Liver (tissue), 9 donors: ENCODE results near the gene KRT81. TPM values are rescaled to one million over a fixed set of nuclear protein-coding genes. Genes with fewer than 3 reads are reported as not detected.

Experiments
- DNase-seq: peaks from one replicate; pipeline ENCODE4 v3.0.0-alpha.2; 2017; ENCODE audit warnings: low spot score
- H3K27ac ChIP-seq, 2 donors: one replicate each; pipeline ENCODE4 v1.7.0; 2013; ENCODE audit warnings: inconsistent platforms in 2 of 2, low read length in 2 of 2, control low read depth in 1 of 2, low read depth in 1 of 2, mild to moderate bottlenecking in 1 of 2
- H3K27me3 ChIP-seq, 4 donors: one replicate each; pipeline versions ENCODE4 v1.6.1 to v1.7.0; 2013; ENCODE audit warnings: low read length in 3 of 4, inconsistent platforms in 1 of 4, mild to moderate bottlenecking in 1 of 4, moderate library complexity in 1 of 4; ENCODE audit not compliant: control insufficient read depth in 4 of 4, insufficient read depth in 4 of 4
- H3K36me3 ChIP-seq, 4 donors: one replicate each; pipeline versions ENCODE4 v1.6.1 to v1.7.0; 2013; ENCODE audit warnings: low read length in 3 of 4, mild to moderate bottlenecking in 3 of 4, low read depth in 1 of 4, moderate library complexity in 1 of 4; ENCODE audit not compliant: control insufficient read depth in 4 of 4, insufficient read depth in 3 of 4
- H3K4me1 ChIP-seq, 4 donors: one replicate each; pipeline versions ENCODE4 v1.6.1 to v1.7.0; 2013; ENCODE audit warnings: low read length in 3 of 4, mild to moderate bottlenecking in 3 of 4, moderate library complexity in 1 of 4; ENCODE audit not compliant: control insufficient read depth in 4 of 4, insufficient read depth in 4 of 4
- H3K4me3 ChIP-seq, 3 donors: one replicate each; pipeline versions ENCODE4 v1.6.1 to v1.7.0; 2013; ENCODE audit warnings: low read length in 3 of 3, control low read depth in 1 of 3, low read depth in 1 of 3, mild to moderate bottlenecking in 1 of 3
- H3K9ac ChIP-seq, 2 donors: one replicate each; pipeline ENCODE4 v1.7.0; 2013; ENCODE audit warnings: low read length in 2 of 2, mild to moderate bottlenecking in 2 of 2, moderate library complexity in 2 of 2, control low read depth in 1 of 2, low read depth in 1 of 2
- H3K9me3 ChIP-seq, 4 donors: one replicate each; pipeline versions ENCODE4 v1.6.1 to v1.7.0; 2013; ENCODE audit warnings: low read length in 3 of 4; ENCODE audit not compliant: control insufficient read depth in 4 of 4
- ATF3 ChIP-seq: IDR thresholded peaks from 2 replicates; pipeline ENCODE4 v1.6.1; 2016; ENCODE audit warnings: antibody characterized with exemption
- CTCF ChIP-seq: fragments of 150-350 bp; IDR thresholded peaks from 2 replicates; pipeline ENCODE4 v1.5.1; 2017; ENCODE audit warnings: improper control_type of control experiment, low read depth, low read length; ENCODE audit not compliant: missing input control
- FOXA1 ChIP-seq: IDR thresholded peaks from 2 replicates; pipeline ENCODE4 v1.6.1; 2016; ENCODE audit warnings: antibody characterized with exemption
- FOXA2 ChIP-seq: IDR thresholded peaks from 2 replicates; pipeline ENCODE4 v1.6.1; 2016; ENCODE audit warnings: antibody characterized with exemption
- GABPA ChIP-seq, 2 donors: IDR thresholded peaks in 1 of 2; conservative IDR thresholded peaks in 1 of 2; 2 replicates each; pipeline ENCODE4 v1.6.1; 2016; ENCODE audit warnings: antibody characterized with exemption in 2 of 2, mild to moderate bottlenecking in 1 of 2, moderate library complexity in 1 of 2
- HNF4A ChIP-seq, 2 donors: conservative IDR thresholded peaks; 2 replicates each; pipeline ENCODE4 v1.6.1; 2016; ENCODE audit warnings: antibody characterized with exemption in 2 of 2, mild to moderate bottlenecking in 2 of 2
- HNF4G ChIP-seq: IDR thresholded peaks from 2 replicates; pipeline ENCODE4 v1.6.1; 2016; ENCODE audit warnings: antibody characterized with exemption
- JUND ChIP-seq, 2 donors: IDR thresholded peaks; 2 replicates each; pipeline ENCODE4 v1.6.1; 2016; ENCODE audit warnings: antibody characterized with exemption in 2 of 2
- MAX ChIP-seq: IDR thresholded peaks from 2 replicates; pipeline ENCODE4 v1.6.1; 2016; ENCODE audit warnings: antibody characterized with exemption
- NR2F2 ChIP-seq: IDR thresholded peaks from 2 replicates; pipeline ENCODE4 v1.6.1; 2016; ENCODE audit warnings: antibody characterized with exemption
- REST ChIP-seq: IDR thresholded peaks from 2 replicates; pipeline ENCODE4 v1.6.1; 2016; ENCODE audit warnings: antibody characterized with exemption, mild to moderate bottlenecking
- RXRA ChIP-seq, 2 donors: IDR thresholded peaks; 2 replicates each; pipeline ENCODE4 v1.6.1; 2017 to 2018; ENCODE audit warnings: antibody characterized with exemption in 2 of 2, mild to moderate bottlenecking in 1 of 2
- SP1 ChIP-seq: IDR thresholded peaks from 2 replicates; pipeline ENCODE4 v1.6.1; 2018; ENCODE audit warnings: antibody characterized with exemption, mild to moderate bottlenecking
- TAF1 ChIP-seq: conservative IDR thresholded peaks from 2 replicates; pipeline ENCODE4 v1.6.1; 2016; ENCODE audit warnings: antibody characterized with exemption, mild to moderate bottlenecking
- YY1 ChIP-seq: IDR thresholded peaks from 2 replicates; pipeline ENCODE4 v1.6.1; 2016; ENCODE audit warnings: antibody characterized with exemption, mild to moderate bottlenecking
- ZBTB33 ChIP-seq: IDR thresholded peaks from 2 replicates; pipeline ENCODE4 v1.6.1; 2016; ENCODE audit warnings: antibody characterized with exemption
- WGBS: extraction: QIAGEN DNeasy Blood & Tissue Kit; methylation state at CpG from one replicate; pipeline ENCODE4 v1.1.7; 2013; 5-methylcytosine and 5-hydroxymethylcytosine counted together
- polyA plus RNA-seq, 2 donors: library from polyadenylated mRNA; stranded (reverse) in 1 of 2; unstranded in 1 of 2; fragments of 200-250 nt in 1 of 2; fragments of >200 nt in 1 of 2; fragmentation: Nextera tagmentation in 1 of 2; extraction: Ambion mirVana in 1 of 2; gene quantifications; one replicate each; pipeline versions ENCODE4 v1.2.1 to v1.2.3, GENCODE V29; 2013 to 2015
- total RNA-seq, 2 donors: library from RNA; depleted of rRNA; stranded (reverse); fragments of >200 nt; gene quantifications; one replicate each; pipeline ENCODE4 v1.2.3, GENCODE V29; 2014
- donor health status: healthy.
- donor health status: healthy.
- donor health status: healthy.
- donor health status: healthy.
- donor health status: healthy.

The KRT81 gene
- total and polyA plus RNA-seq, 4 donors, result not detected

- H3K27ac ChIP-seq, result no peak overlapping the region
- TF ChIP-seq REST, result no peak
- TF ChIP-seq CTCF, result peak; percentile 27
- peak; percentile 59 for DNase-seq
- peaks cover 0 to 12% (median 3%) of the 10 kb centered on the region in 4 donors for H3K4me1 ChIP-seq
- H3K9me3 ChIP-seq, result no peaks in the 10 kb centered on the region
- H3K9ac ChIP-seq, result no peak overlapping the region
- peak overlapping the region in 1 of 3 donors; percentile 14 for H3K4me3 ChIP-seq
- peaks cover 0 to 8% (median 3%) of the 10 kb centered on the region in 4 donors for H3K27me3 ChIP-seq
- WGBS, result 10% methylated on average over 71 of the region's 71 CpGs
- H3K36me3 ChIP-seq, result no peaks in the 10 kb centered on the region
Measured at GRCh38 chr12:52307836-52308805, 16.8 kb upstream of the KRT81 start.

GRCh38 chr12:52306731-52307130 lies 15.4 kb upstream of the KRT81 start:
- H3K36me3 ChIP-seq, result no peaks in the 10 kb centered on the region
- no peak overlapping the region for H3K9ac ChIP-seq
- H3K4me1 ChIP-seq, result peaks cover 0 to 12% (median 3%) of the 10 kb centered on the region in 4 donors
- peaks cover 0 to 8% (median 3%) of the 10 kb centered on the region in 4 donors for H3K27me3 ChIP-seq
- WGBS, result 93% methylated on average over 2 of the region's 2 CpGs
- no peak overlapping the region for H3K4me3 ChIP-seq
- no peak for DNase-seq
- H3K27ac ChIP-seq, result no peak overlapping the region
- H3K9me3 ChIP-seq, result no peaks in the 10 kb centered on the region
- TF ChIP-seq ZBTB33, result no peak
- TF ChIP-seq FOXA1, result no peak
- TF ChIP-seq SP1, result no peak
- no peak for TF ChIP-seq GABPA (IDR thresholded peaks at IDR 0.05 in 1 of 2, conservative IDR thresholded peaks at IDR 0.05 in 1 of 2)
- TF ChIP-seq YY1, result no peak
- no peak for TF ChIP-seq TAF1
- TF ChIP-seq JUND (IDR thresholded peaks at IDR 0.05), result no peak
- no peak for TF ChIP-seq RXRA (IDR thresholded peaks at IDR 0.05)
- TF ChIP-seq MAX, result no peak
- TF ChIP-seq CTCF, result no peak
- no peak for TF ChIP-seq HNF4G
- TF ChIP-seq HNF4A (conservative IDR thresholded peaks at IDR 0.05), result no peak
- no peak for TF ChIP-seq REST
- TF ChIP-seq NR2F2, result no peak
- TF ChIP-seq FOXA2, result no peak
- no peak for TF ChIP-seq ATF3
